IMR-90 (cell line): Measurements from ENCODE around the gene NUP210. TPM values are rescaled to one million over a fixed set of nuclear protein-coding genes. Genes with fewer than 3 reads are reported as not detected.

Source experiments
- ATAC-seq: fragments of 200-7000 bp; cut with Tn5 transposase; 2 replicates; pipeline ENCODE4 v1.9.1; 2020; ENCODE audit warnings: low read depth, mild to moderate bottlenecking, moderate library complexity
- BruUV-seq: library from RNA; stranded (reverse); fragments of 400-500 nt; replicated peaks from 2 replicates; lab custom pipeline; 2021; lab: Mats Ljungman, UMichigan
- CTCF ChIA-PET: fragments of 300-600 bp; formaldehyde crosslinking; extraction: SDS; loops from one replicate; lab custom pipeline; 2021; ENCODE audit warnings: antibody characterized with exemption; lab: Yijun Ruan, JAX
- POLR2A ChIA-PET: fragments of 300-600 bp; sonication (Branson Sonifier 250); formaldehyde crosslinking; loops from one replicate; lab custom pipeline; 2022; ENCODE audit warnings: antibody characterized with exemption; ENCODE audit not compliant: unreplicated experiment; lab: Charles Lee
- DNase-seq: peaks from one replicate; pipeline ENCODE4 v3.0.0; 2013
- H2AFZ ChIP-seq: replicated peaks from 2 replicates; pipeline ENCODE3; 2013; ENCODE audit warnings: low read length, mild to moderate bottlenecking; ENCODE audit not compliant: poor library complexity
- H2AK5ac ChIP-seq: 2 replicates; pipeline ENCODE4 v1.6.1; 2013; ENCODE audit warnings: low read depth, low read length, inconsistent platforms
- H2AK9ac ChIP-seq: replicated peaks from 2 replicates; pipeline ENCODE3; 2013; ENCODE audit warnings: mild to moderate bottlenecking, low read depth, low read length, moderate library complexity; ENCODE audit not compliant: poor library complexity
- H2BK120ac ChIP-seq: 2 replicates; pipeline ENCODE4 v1.6.1; 2013; ENCODE audit warnings: low read depth, low read length, inconsistent platforms
- H2BK15ac ChIP-seq: 3 replicates; pipeline ENCODE4 v1.6.1; 2013; ENCODE audit warnings: low read depth, low read length, inconsistent platforms
- H2BK20ac ChIP-seq: 2 replicates; pipeline ENCODE4 v1.6.1; 2013; ENCODE audit warnings: low read depth, mild to moderate bottlenecking, inconsistent platforms, low read length, moderate library complexity
- H2BK5ac ChIP-seq: 2 replicates; pipeline ENCODE4 v1.6.1; 2013; ENCODE audit warnings: mild to moderate bottlenecking, low read depth, low read length, inconsistent platforms; ENCODE audit not compliant: poor library complexity, severe bottlenecking
- H3K14ac ChIP-seq: replicated peaks from 2 replicates; pipeline ENCODE4 v1.6.1; 2013; ENCODE audit warnings: low read depth, low read length, inconsistent platforms
- H3K18ac ChIP-seq: 2 replicates; pipeline ENCODE4 v1.6.1; 2013; ENCODE audit warnings: low read depth, low read length, control low read depth
- H3K23ac ChIP-seq: 2 replicates; pipeline ENCODE4 v1.6.1; 2013; ENCODE audit warnings: low read depth, low read length, inconsistent platforms
- H3K27ac ChIP-seq: 2 replicates; pipeline ENCODE4 v1.5.1; 2013; ENCODE audit warnings: mild to moderate bottlenecking, control low read depth, low read length; ENCODE audit not compliant: insufficient read depth
- H3K27me3 ChIP-seq: 2 replicates; pipeline ENCODE4 v1.6.1; 2013; ENCODE audit warnings: low read length; ENCODE audit not compliant: control insufficient read depth, insufficient read depth
- H3K36me3 ChIP-seq: 2 replicates; pipeline ENCODE4 v1.6.1; 2013; ENCODE audit warnings: low read length, mixed read lengths; ENCODE audit not compliant: control insufficient read depth, insufficient read depth
- H3K4ac ChIP-seq: 2 replicates; pipeline ENCODE4 v1.6.1; 2013; ENCODE audit warnings: low read depth, low read length, inconsistent platforms
- H3K4me1 ChIP-seq: 2 replicates; pipeline ENCODE4 v1.6.1; 2013; ENCODE audit warnings: low read length, mixed read lengths; ENCODE audit not compliant: control insufficient read depth, insufficient read depth
- H3K4me2 ChIP-seq: 2 replicates; pipeline ENCODE4 v1.6.1; 2013; ENCODE audit warnings: low read depth, mild to moderate bottlenecking, control low read depth, low read length, moderate library complexity
- H3K4me3 ChIP-seq: 2 replicates; pipeline ENCODE4 v1.5.1; 2013; ENCODE audit warnings: low read depth, mild to moderate bottlenecking, control low read depth, low read length, moderate library complexity; ENCODE audit not compliant: insufficient read depth
- H3K56ac ChIP-seq: 2 replicates; pipeline ENCODE4 v1.6.1; 2013; ENCODE audit warnings: low read length, inconsistent platforms; ENCODE audit not compliant: insufficient read depth; ENCODE audit errors: extremely low read depth
- H3K79me1 ChIP-seq, 2 experiments: 2 replicates each; pipeline ENCODE4 v1.6.1; 2013; ENCODE audit warnings: low read length in 2 of 2, inconsistent platforms in 1 of 2, low read depth in 1 of 2
- H3K9ac ChIP-seq: 2 replicates; pipeline ENCODE4 v1.6.1; 2013; ENCODE audit warnings: low read depth, low read length, control low read depth
- H3K9me1 ChIP-seq: 2 replicates; pipeline ENCODE4 v1.6.1; 2013; ENCODE audit warnings: low read length, inconsistent platforms; ENCODE audit not compliant: insufficient read depth
- H3K9me3 ChIP-seq: 2 replicates; pipeline ENCODE4 v1.6.1; 2013; ENCODE audit warnings: low read length; ENCODE audit not compliant: control insufficient read depth, insufficient read depth
- H4K20me1 ChIP-seq: 2 replicates; pipeline ENCODE4 v1.6.1; 2013; ENCODE audit warnings: low read length, inconsistent platforms; ENCODE audit not compliant: insufficient read depth
- H4K5ac ChIP-seq: 2 replicates; pipeline ENCODE4 v1.6.1; 2013; ENCODE audit warnings: mild to moderate bottlenecking, low read depth, low read length, control low read depth
- H4K8ac ChIP-seq, 2 experiments: 2 replicates each; pipeline ENCODE4 v1.6.1; 2013; ENCODE audit warnings: low read depth in 2 of 2, low read length in 2 of 2, control low read depth in 1 of 2, inconsistent platforms in 1 of 2
- H4K91ac ChIP-seq: 2 replicates; pipeline ENCODE4 v1.6.1; 2013; ENCODE audit warnings: low read depth, low read length, inconsistent platforms; ENCODE audit not compliant: insufficient read depth
- CEBPB ChIP-seq: IDR thresholded peaks from 2 replicates; pipeline ENCODE4 v1.6.1; 2012; ENCODE audit warnings: low read depth, low read length, improper control_type of control experiment
- CHD1 ChIP-seq: IDR thresholded peaks from 2 replicates; pipeline ENCODE4 v1.6.1; 2012; ENCODE audit warnings: low read depth, low read length, improper control_type of control experiment
- MAFK ChIP-seq: IDR thresholded peaks from 2 replicates; pipeline ENCODE4 v1.6.1; 2012; ENCODE audit warnings: low read depth, low read length, improper control_type of control experiment
- MXI1 ChIP-seq: IDR thresholded peaks from 2 replicates; pipeline ENCODE4 v1.6.1; 2012; ENCODE audit warnings: low read depth, mild to moderate bottlenecking, low read length, moderate library complexity, borderline replicate concordance
- NFE2L2 ChIP-seq: fragments of 150-350 bp; IDR thresholded peaks from 2 replicates; pipeline ENCODE4 v1.6.1; 2016; ENCODE audit warnings: low read depth, mild to moderate bottlenecking, low read length
- POLR2A ChIP-seq: IDR thresholded peaks from 2 replicates; pipeline ENCODE4 v1.6.1; 2012; ENCODE audit warnings: mild to moderate bottlenecking, low read depth, low read length
- SMC3 ChIP-seq: fragments of 150-350 bp; IDR thresholded peaks from 2 replicates; pipeline ENCODE4 v1.6.1; 2016; ENCODE audit warnings: low read depth, mild to moderate bottlenecking, antibody characterized with exemption, low read length, moderate library complexity
- WGBS, 2 experiments: methylation state at CpG; one replicate each; pipeline versions ENCODE4 v1.1.5 to v1.1.7; 2013; ENCODE audit warnings: missing lambda C conversion rate in 2 of 2; ENCODE audit not compliant: insufficient read length in 1 of 2; ENCODE audit errors: extremely low coverage in 2 of 2; 5-methylcytosine and 5-hydroxymethylcytosine counted together
- dilution Hi-C: fragments of 300-500 bp; cut with HindIII; formaldehyde crosslinking; loops from one replicate; pipeline ENCODE4 v1.14.3; 2018; ENCODE audit warnings: low sequenced_read_pairs; ENCODE audit not compliant: unreplicated experiment
- in situ Hi-C: fragments of 300-500 bp; cut with MboI; formaldehyde crosslinking; loops from 3 replicates; pipeline ENCODE4 v1.14.3; 2019; ENCODE audit warnings: low sequenced_read_pairs, inconsistent platforms, mixed read lengths
- intact Hi-C: fragments of 100-400 bp; cut with micrococcal nuclease; formaldehyde crosslinking; loops from 2 replicates; pipeline ENCODE4 v1.10.0; 2022
- polyA plus RNA-seq, 3 experiments: library from polyadenylated mRNA; depleted of rRNA; stranded (reverse); fragments of >200 nt; gene quantifications; 2 replicates each; pipeline ENCODE4 v1.2.3, GENCODE V29; 2012; ENCODE audit warnings: low replicate concordance in 1 of 3
- total RNA-seq: library from RNA; depleted of rRNA; stranded (reverse); fragments of >200 nt; gene quantifications from 2 replicates; pipeline ENCODE4 v1.2.3, GENCODE V29; 2012
- TF ChIP-seq, protein P1 (sequence below): fragments of 150-350 bp; IDR thresholded peaks from 2 replicates; pipeline ENCODE4 v1.6.1; 2017; ENCODE audit warnings: mild to moderate bottlenecking, antibody characterized with exemption, low read length, low read depth

Gene NUP210
- total and polyA plus RNA-seq, 2 of the 4 experiments (the other 2 are of a cell fraction), result under 0.01 to 0.03 TPM

GRCh38 chr3:13420831-13421765 is 976 bp upstream of the NUP210 start:
- ChIA-PET POLR2A (no interaction called here), CTCF (no interaction called here)
- H3K27me3 ChIP-seq, result peaks cover 51% of the 10 kb centered on the region
- no peak overlapping the region for H3K56ac ChIP-seq
- H2AFZ ChIP-seq, result peak overlapping the region; percentile 1
- DNase-seq (no peak), ATAC-seq (no peak)
- no peak overlapping the region for H3K4me3 ChIP-seq
- H3K4me2 ChIP-seq, result no peak overlapping the region
- dilution Hi-C loops (no loop called here), in situ Hi-C loops (no loop called here), intact Hi-C loops (no loop called here)
- H3K9me1 ChIP-seq, result no peaks in the 10 kb centered on the region
- no peak overlapping the region for H2BK15ac ChIP-seq
- no peak overlapping the region for H3K27ac ChIP-seq
- H3K36me3 ChIP-seq, result no peaks in the 10 kb centered on the region
- no peak overlapping the region for H2AK5ac ChIP-seq
- no peak overlapping the region for H3K14ac ChIP-seq
- no peak overlapping the region for H2BK5ac ChIP-seq
- no peak overlapping the region for H3K18ac ChIP-seq
- H4K8ac ChIP-seq, result no peak overlapping the region
- H2BK120ac ChIP-seq, result no peak overlapping the region
- no peak overlapping the region for H4K5ac ChIP-seq
- 18% methylated on average over 7 of the region's 27 CpGs; no CpG with 5 or more reads in 1 of the 2 experiments for WGBS, 2 experiments
- H3K23ac ChIP-seq, result no peak overlapping the region
- peaks cover 2% of the 10 kb centered on the region; the same call in 1 of the 2 replicates for H3K9me3 ChIP-seq
- H3K9ac ChIP-seq, result no peak overlapping the region
- H3K4me1 ChIP-seq, result no peaks in the 10 kb centered on the region
- no TSS peak for BruUV-seq
- H4K91ac ChIP-seq, result no peak overlapping the region
- TF ChIP-seq CEBPB, result no peak
- TF ChIP-seq POLR2A, result no peak
- TF ChIP-seq, protein P1, sequence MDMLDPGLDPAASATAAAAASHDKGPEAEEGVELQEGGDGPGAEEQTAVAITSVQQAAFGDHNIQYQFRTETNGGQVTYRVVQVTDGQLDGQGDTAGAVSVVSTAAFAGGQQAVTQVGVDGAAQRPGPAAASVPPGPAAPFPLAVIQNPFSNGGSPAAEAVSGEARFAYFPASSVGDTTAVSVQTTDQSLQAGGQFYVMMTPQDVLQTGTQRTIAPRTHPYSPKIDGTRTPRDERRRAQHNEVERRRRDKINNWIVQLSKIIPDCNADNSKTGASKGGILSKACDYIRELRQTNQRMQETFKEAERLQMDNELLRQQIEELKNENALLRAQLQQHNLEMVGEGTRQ, result no peak
- no peak for TF ChIP-seq MAFK
- TF ChIP-seq MXI1, result no peak
- TF ChIP-seq NFE2L2, result no peak
- TF ChIP-seq SMC3, result no peak
- TF ChIP-seq CHD1, result no peak
- no peak overlapping the region for H2BK20ac ChIP-seq
- no peak overlapping the region for H2AK9ac ChIP-seq
- no peaks in the 10 kb centered on the region for H4K20me1 ChIP-seq
- H3K4ac ChIP-seq, result no peak overlapping the region
- no peaks in the 10 kb centered on the region for H3K79me1 ChIP-seq
